GM11168 (cell line): ENCODE measurements around the gene GFM2.
"Not testable (repeated sequence)": the region's sequence is repeated elsewhere in the genome, so short reads cannot be mapped to it uniquely, and the experiment has no call there.

Source experiments
- in situ Hi-C: fragments of 300-500 bp; cut with MboI; formaldehyde crosslinking; loops from one replicate; pipeline ENCODE4 v1.12.0; 2022; ENCODE audit warnings: low sequenced_read_pairs; ENCODE audit not compliant: unreplicated experiment

Gene GFM2

DNA sequence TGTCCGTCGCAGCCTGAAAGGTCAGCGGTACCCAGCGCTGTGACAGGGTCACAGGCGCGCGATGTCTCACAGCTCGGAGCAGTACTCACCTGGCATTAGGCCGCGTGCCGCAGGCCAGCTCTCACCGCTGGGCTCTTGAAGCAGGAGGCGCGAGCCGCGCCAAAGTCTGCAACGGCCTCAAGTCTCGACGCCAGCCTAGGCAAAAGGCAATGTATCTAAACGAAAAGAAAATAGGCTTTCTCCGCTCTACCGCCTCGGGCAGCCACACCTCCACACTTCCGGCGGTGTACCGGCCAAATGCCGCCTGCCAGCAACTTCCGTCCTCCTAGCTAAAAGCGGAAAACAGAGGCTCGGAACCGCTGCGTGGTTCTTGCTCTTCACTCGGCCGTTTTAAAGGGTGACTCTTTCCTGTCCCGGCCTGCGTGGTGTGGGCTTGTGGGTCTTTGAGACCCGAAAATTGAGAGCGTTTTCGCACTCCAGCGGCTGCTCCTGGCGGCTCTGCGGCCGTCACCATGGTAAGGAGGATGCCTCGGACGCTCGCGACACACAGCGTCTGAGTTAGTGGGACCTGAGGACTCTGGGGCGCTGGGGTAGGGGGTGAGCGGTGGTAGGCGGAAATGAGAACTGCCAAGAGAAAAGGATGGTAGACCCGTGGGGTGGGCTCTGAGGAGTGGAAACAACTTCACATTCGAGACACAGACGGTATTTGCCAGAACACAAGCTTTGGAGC lies at the start of gene GFM2, which contains the start of gene NSA2:
Gene GFM2, minus strand, starts transcription at position 269 of the 730 bp plus-strand sequence. CDS start 3,375 bp downstream, outside the sequence.
Gene NSA2, plus strand, starts transcription at position 401 of the 730 bp plus-strand sequence. Its CDS starts 112 bp downstream, at position 513.
- in situ Hi-C loops = no loop called here

DNA sequence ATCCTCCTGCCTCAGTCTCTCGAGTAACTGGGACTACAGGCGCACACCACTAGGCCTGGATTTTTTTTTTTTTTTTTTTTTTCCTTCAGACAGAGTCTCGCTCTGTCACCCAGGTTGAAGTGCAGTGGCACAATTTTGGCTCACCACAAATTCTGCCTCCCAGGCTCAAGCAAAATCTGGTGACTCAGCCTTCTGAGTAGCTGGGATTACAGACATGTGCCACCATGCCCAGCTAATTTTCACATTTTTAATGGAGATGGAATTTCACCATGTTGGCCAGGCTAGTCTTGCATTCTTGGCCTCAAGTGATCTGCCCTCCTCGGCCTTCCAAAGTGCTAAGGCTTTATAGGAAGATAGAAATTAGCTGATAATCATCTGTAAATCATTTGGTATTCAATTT lies 44.0 kb upstream of the GFM2 start:
- in situ Hi-C loops = no loop called here

GRCh38 chr5:74801941-74802340 lies 35.0 kb upstream of the GFM2 start:
- in situ Hi-C loops = no loop called here

DNA sequence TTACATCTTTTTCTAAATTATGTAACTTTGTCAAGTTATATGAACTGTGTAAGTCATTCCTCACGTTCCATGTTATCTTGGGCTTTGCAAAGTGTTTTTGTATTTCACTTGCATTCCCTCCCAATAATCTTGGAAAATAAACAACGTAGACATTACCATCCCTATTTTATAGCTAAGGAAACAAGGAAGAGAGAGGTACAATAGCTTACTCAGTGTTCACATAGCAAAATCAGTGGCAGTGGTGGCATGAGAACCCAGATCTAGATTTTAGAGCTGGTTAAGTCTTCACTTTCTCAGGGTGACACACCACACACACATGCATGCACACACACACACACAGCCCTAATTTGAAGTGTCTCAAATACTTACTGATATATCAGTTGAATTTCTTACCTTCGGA lies 34.3 kb upstream of the GFM2 start:
- in situ Hi-C loops = no loop called here

GRCh38 chr5:74798977-74799911 lies 32.3 kb upstream of the GFM2 start:
- in situ Hi-C loops = no loop called here

DNA sequence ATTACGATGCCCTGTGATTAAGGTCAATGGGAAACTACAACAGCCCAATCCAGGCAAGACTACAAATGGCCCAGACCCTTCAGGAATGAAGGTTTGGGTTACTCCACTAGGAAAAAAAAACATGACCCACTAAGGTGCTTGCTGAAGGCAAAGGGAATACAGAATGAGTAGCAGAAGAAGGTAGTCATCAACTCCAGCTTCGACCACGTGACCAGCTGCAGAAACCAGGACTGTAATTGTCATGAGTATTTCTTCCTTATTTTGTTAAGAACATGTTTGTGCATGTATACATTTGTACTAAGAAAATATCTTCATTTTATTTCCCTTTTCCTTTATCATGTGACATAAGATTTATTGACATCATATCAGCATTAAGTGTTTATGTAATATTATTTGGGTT lies 24.8 kb upstream of the GFM2 start:
- in situ Hi-C loops = not testable (repeated sequence)

DNA sequence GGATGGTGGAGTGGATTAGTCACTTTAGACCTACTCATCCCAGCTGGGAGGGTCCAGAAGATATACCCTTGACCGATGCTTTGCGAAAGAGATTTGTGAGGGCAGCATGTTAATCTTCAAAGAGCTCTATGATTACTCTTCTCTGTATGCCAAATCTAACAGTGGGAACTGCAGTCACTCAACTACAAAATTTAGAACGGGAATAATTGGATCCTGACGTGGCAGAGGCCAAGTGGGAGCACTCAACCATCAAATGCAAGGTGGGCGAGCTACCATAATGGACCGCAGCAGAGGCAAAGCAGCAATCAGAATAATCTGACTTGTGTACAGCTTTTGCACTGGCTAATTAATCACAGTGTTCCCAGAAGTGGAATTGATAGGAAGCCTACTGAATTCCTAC lies 20.5 kb upstream of the GFM2 start:
- in situ Hi-C loops = no loop called here

GRCh38 chr5:74786851-74787250 lies 19.9 kb upstream of the GFM2 start:
- in situ Hi-C loops = no loop called here

DNA sequence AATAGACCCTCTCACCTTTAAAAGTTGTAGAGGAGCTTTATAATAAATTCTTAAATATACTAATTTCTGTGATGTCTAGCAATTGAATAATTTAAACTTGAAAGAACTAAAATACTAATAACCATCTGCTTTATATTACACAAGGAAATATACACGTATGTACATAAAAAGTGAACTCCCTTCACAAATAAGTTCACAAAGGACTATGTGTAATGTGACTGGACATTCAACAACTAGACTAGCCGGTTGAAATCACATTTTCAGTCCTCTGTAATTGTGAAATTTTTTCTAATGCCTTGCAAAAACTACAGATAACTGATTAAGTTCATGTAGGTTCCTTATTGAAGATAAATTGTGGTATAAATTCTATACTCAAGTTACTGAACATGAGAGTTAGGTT lies 11.7 kb upstream of the GFM2 start:
- in situ Hi-C loops = no loop called here

- in situ Hi-C loops = no loop called here
These were observed 5.4 kb upstream of the GFM2 start for GRCh38 chr5:74772359-74772758.

DNA sequence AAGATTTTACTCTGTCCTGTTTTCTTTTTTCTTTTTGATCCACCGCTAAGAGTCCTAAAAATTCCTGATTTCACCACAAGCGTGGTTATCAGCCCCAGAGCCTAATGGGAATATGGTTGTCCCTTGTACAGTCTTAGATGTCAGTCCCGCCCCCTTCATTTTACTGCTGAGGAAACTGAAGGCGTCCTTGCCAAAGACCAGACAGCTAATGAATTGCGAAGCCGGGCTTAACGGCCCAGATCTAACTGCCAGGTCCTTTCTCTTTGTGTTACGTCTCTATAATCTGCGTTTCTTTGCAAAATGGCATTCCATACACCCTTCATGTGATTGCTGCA lies 629 bp upstream of the GFM2 start:
- in situ Hi-C loops = no loop called here

- in situ Hi-C loops = no loop called here
These were observed 484 bp downstream of the GFM2 start for GRCh38 chr5:74766418-74766848.

GRCh38 chr5:74765929-74766328 lies 988 bp downstream of the GFM2 start:
- in situ Hi-C loops = no loop called here

DNA sequence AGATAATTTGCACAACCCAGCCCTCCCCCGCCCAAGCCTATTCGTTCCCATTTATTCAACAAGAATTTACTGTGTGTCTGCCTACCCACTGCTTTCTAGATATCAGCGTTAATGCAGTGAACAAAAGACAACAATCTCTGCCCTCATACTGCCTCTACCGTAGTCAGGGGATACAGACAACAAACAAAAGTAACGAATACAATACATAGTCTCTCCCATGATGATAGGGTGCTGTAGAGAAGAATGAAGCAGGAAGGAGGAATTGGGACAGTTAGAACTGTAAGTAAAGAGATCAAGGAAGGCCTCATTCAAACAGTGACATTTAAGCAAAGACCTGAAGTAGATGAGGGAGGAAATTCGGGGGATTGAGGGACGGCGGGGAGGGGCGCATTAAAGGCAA lies 1.7 kb downstream of the GFM2 start:
- in situ Hi-C loops = no loop called here

GRCh38 chr5:74763504-74763903 lies 3.4 kb downstream of the GFM2 start:
- in situ Hi-C loops = no loop called here

DNA sequence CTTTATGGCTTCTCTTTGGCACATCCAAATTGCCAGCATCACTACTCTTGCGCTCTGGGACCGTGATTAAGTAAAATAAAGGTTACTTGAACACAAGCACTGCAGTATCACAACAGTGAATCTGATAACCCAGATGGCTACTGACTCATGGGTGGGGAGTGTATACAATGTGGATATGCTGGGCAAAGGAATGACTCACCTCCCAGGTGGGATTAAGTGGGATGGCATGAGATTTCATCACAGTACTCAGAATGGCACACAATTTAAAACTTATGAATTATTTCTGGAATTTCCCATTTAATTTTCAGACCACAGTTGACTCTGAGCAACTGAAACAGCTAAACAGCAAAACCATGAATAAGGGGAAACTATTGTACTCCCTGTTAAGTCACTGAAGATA lies 4.3 kb downstream of the GFM2 start:
- in situ Hi-C loops = no loop called here

DNA sequence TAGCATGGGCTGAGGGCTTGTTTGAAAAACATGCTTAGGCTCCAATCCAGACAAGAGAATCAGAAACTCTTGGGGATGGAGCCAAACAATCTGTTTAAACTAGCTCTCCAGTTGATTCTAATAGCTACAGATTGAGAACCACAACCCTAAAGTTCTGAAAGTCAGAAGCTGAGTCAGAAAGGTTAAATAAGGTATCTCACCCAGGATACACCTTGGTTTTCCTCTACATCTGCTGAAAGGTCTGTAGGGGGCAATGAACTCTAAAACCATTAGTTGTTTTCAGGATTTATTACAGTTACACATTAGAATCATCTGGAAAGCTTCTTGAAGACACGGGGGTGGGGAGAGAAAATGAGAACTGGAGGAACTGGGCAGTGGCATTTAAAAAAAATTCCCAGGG lies 5.7 kb downstream of the GFM2 start:
- in situ Hi-C loops = no loop called here

GRCh38 chr5:74748742-74749141 lies 18.2 kb downstream of the GFM2 start:
- in situ Hi-C loops = not testable (repeated sequence)

- in situ Hi-C loops = no loop called here
These were observed 28.5 kb downstream of the GFM2 start for GRCh38 chr5:74738406-74738805.

DNA sequence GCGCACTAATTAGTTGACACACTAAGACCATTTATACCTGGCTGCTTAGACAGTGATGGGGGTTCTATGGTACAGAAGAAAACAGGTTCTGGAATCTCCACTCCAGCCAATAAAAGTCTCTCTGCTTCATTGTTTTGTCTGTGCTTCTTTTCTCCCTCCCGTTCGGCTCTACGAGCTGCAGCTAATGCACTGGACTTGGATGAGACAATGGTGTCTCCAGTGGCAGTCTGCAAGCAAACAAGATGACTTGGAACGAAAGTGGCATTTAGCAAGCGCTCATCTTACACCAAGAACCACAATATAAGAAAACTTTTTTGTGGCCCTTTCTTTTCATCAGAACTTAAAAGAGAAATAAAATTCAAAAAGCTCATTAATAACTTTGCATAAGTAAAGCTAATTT lies 30.2 kb downstream of the GFM2 start:
- in situ Hi-C loops = no loop called here

DNA sequence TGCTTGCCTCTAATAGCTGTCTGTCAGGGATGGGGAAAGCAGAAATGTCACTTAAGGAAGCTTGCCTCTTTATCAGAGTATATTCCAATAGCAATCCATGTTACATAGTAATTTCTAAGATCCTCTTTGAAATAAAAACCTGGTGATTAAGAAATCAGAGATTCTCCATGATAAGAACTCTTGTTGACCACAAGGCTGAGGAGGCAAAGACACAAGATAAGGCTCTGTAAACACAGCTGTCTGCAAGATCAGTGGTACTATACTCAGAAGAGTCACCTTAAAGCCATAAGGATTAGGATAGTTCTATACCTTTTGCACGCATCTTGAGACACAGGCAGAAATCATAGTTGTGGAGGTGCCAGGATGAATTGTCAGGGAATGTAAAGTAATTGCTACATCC lies 41.6 kb downstream of the GFM2 start:
- in situ Hi-C loops = no loop called here
